Stimulated activated CD8-positive, alpha-beta memory T cell treated with anti-CD3 and anti-CD28 coated beads, Interleukin-15, amount 100 ng/mL, for 48 hours (primary cell): Measurements from ENCODE around the gene ITGB1BP2.
"Not testable (repeated sequence)": the region's sequence is repeated elsewhere in the genome, so short reads cannot be mapped to it uniquely, and the experiment has no call there.

Experiments
- DNase-seq, 2 donors: peaks; one replicate each; pipeline ENCODE4 v3.0.0-alpha.2; 2020; ENCODE audit warnings: low read depth in 2 of 2

The ITGB1BP2 gene

GRCh38 chrX:71302461-71303213 lies 1.1 kb downstream of the ITGB1BP2 start:
- no peak for DNase-seq

- DNase-seq: no peak
These were observed 3.0 kb downstream of the ITGB1BP2 start for GRCh38 chrX:71304561-71304960.

GRCh38 chrX:71315917-71316316 lies 14.4 kb downstream of the ITGB1BP2 start:
- DNase-seq: no peak

- not testable (repeated sequence) for DNase-seq
These were observed 15.4 kb downstream of the ITGB1BP2 start for GRCh38 chrX:71316959-71317358.

- no peak for DNase-seq
These were observed 18.6 kb downstream of the ITGB1BP2 start for GRCh38 chrX:71320126-71320525.

- DNase-seq: no peak
These were observed 20.2 kb downstream of the ITGB1BP2 start for GRCh38 chrX:71321731-71322130.

GRCh38 chrX:71324452-71324851 lies 22.9 kb downstream of the ITGB1BP2 start:
- not testable (repeated sequence) for DNase-seq

GRCh38 chrX:71326394-71326793 lies 24.8 kb downstream of the ITGB1BP2 start:
- no peak for DNase-seq

GRCh38 chrX:71349151-71349665 lies 47.7 kb downstream of the ITGB1BP2 start:
- DNase-seq: not testable (repeated sequence)

GRCh38 chrX:71349867-71350266 lies 48.3 kb downstream of the ITGB1BP2 start:
- DNase-seq: not testable (repeated sequence)

GRCh38 chrX:71352439-71352838 lies 50.9 kb downstream of the ITGB1BP2 start:
- DNase-seq: not testable (repeated sequence)
